Measurements from ENCODE around the gene ABCA2. TPM values are rescaled to one million over a fixed set of nuclear protein-coding genes. Genes with fewer than 3 reads are reported as not detected.
A peak's percentile ranks its signal among the peaks of the same experiment; 100 is the strongest.

The ABCA2 gene
- total and polyA plus RNA-seq, 4 donors, result 13.4 to 39.0 (median 16.5) TPM

DNA sequence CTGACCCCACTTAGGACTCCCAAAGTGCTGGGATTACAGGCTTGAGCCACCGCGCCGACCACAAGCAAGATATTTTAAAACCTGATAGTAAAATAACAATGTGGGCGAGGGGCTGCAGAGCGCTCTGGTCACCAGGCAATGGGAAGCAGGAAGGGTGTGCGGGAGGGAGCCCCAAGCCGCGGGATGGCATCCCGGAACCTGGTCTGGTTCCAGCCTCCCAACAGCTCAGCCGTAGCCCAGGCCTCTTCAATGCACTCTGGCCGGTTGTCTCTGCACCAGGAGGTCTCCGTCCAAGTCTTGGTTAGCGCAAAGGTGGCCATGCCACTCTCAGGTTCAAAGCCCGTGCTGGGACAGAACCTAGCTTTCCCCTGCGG is 48.6 kb upstream of the ABCA2 start:
- Histone ChIP-seq H3K9ac (ENCODE audit: insufficient read depth in 1 of 2, low read length in 2 of 2) (no peak overlapping the region), H3K36me3 (ENCODE audit: control insufficient read depth in 4 of 4, insufficient read depth in 4 of 4, low read length in 4 of 4) (peaks cover 0 to 27% (median 4%) of the 10 kb centered on the region in 4 donors), H3K27me3 (ENCODE audit: control insufficient read depth in 3 of 3, insufficient read depth in 3 of 3, low read length in 2 of 3) (peaks cover 0 to 11% (median 7%) of the 10 kb centered on the region in 3 donors), H3K4me3 (peak overlapping the region; percentile 10), H3K4me1 (ENCODE audit: control insufficient read depth in 5 of 5, insufficient read depth in 5 of 5, low read length in 5 of 5) (peaks cover 0 to 16% (median 5%) of the 10 kb centered on the region in 5 donors), H3K27ac (ENCODE audit: low read depth in 1 of 2, low read length in 1 of 2) (peak overlapping the region in 1 of 2 donors; percentile 78), H3K9me3 (ENCODE audit: control insufficient read depth in 4 of 4, insufficient read depth in 3 of 4, low read length in 3 of 4) (no peaks in the 10 kb centered on the region)
- DNase-seq (no peak), ATAC-seq (ENCODE audit: insufficient read depth, low FRiP score) (no peak)
- WGBS, 2 donors, result 61 to 71% methylated on average over 15 of the region's 15 CpGs
- TF ChIP-seq, protein P1, sequence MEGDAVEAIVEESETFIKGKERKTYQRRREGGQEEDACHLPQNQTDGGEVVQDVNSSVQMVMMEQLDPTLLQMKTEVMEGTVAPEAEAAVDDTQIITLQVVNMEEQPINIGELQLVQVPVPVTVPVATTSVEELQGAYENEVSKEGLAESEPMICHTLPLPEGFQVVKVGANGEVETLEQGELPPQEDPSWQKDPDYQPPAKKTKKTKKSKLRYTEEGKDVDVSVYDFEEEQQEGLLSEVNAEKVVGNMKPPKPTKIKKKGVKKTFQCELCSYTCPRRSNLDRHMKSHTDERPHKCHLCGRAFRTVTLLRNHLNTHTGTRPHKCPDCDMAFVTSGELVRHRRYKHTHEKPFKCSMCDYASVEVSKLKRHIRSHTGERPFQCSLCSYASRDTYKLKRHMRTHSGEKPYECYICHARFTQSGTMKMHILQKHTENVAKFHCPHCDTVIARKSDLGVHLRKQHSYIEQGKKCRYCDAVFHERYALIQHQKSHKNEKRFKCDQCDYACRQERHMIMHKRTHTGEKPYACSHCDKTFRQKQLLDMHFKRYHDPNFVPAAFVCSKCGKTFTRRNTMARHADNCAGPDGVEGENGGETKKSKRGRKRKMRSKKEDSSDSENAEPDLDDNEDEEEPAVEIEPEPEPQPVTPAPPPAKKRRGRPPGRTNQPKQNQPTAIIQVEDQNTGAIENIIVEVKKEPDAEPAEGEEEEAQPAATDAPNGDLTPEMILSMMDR (IDR thresholded peaks at IDR 0.05; ENCODE audit: control extremely low read depth, extremely low read depth), result no peak

GRCh38 chr9:137075275-137075775 is 47.3 kb upstream of the ABCA2 start:
- no peak overlapping the region for H3K27ac ChIP-seq (ENCODE audit: low read depth in 1 of 2, low read length in 1 of 2)
- ATAC-seq (ENCODE audit: insufficient read depth, low FRiP score), result no peak
- 74 to 80% methylated on average over 12 of the region's 12 CpGs for WGBS, 2 donors
- H3K36me3 ChIP-seq (ENCODE audit: control insufficient read depth in 4 of 4, insufficient read depth in 4 of 4, low read length in 4 of 4), result peaks cover 0 to 19% (median 4%) of the 10 kb centered on the region in 4 donors
- H3K27me3 ChIP-seq (ENCODE audit: control insufficient read depth in 3 of 3, insufficient read depth in 3 of 3, low read length in 2 of 3), result peaks cover 0 to 11% (median 7%) of the 10 kb centered on the region in 3 donors
- peaks cover 0 to 25% (median 11%) of the 10 kb centered on the region in 5 donors for H3K4me1 ChIP-seq (ENCODE audit: control insufficient read depth in 5 of 5, insufficient read depth in 5 of 5, low read length in 5 of 5)
- no peaks in the 10 kb centered on the region for H3K9me3 ChIP-seq (ENCODE audit: control insufficient read depth in 4 of 4, insufficient read depth in 3 of 4, low read length in 3 of 4)
- H3K9ac ChIP-seq (ENCODE audit: insufficient read depth in 1 of 2, low read length in 2 of 2), result no peak overlapping the region
- no peak overlapping the region for H3K4me3 ChIP-seq
- DNase-seq, result no peak
- TF ChIP-seq, protein P1 (IDR thresholded peaks at IDR 0.05; ENCODE audit: control extremely low read depth, extremely low read depth), result no peak

- WGBS, 2 donors, result 80 to 85% methylated on average over 12 of the region's 12 CpGs
- Histone ChIP-seq H3K4me3 (no peak overlapping the region), H3K27me3 (ENCODE audit: control insufficient read depth in 3 of 3, insufficient read depth in 3 of 3, low read length in 2 of 3) (peaks cover 0 to 11% (median 5%) of the 10 kb centered on the region in 3 donors), H3K27ac (ENCODE audit: low read depth in 1 of 2, low read length in 1 of 2) (no peak overlapping the region), H3K9ac (ENCODE audit: insufficient read depth in 1 of 2, low read length in 2 of 2) (no peak overlapping the region), H3K4me1 (ENCODE audit: control insufficient read depth in 5 of 5, insufficient read depth in 5 of 5, low read length in 5 of 5) (peaks cover 0 to 25% (median 11%) of the 10 kb centered on the region in 5 donors), H3K36me3 (ENCODE audit: control insufficient read depth in 4 of 4, insufficient read depth in 4 of 4, low read length in 4 of 4) (peaks cover 0 to 14% (median 3%) of the 10 kb centered on the region in 4 donors), H3K9me3 (ENCODE audit: control insufficient read depth in 4 of 4, insufficient read depth in 3 of 4, low read length in 3 of 4) (no peaks in the 10 kb centered on the region)
- TF ChIP-seq, protein P1 (IDR thresholded peaks at IDR 0.05; ENCODE audit: control extremely low read depth, extremely low read depth), result no peak
- ATAC-seq (ENCODE audit: insufficient read depth, low FRiP score) (no peak), DNase-seq (no peak)
These were observed 46.7 kb upstream of the ABCA2 start for GRCh38 chr9:137074657-137075274.
